ENCODE measurements around the gene ANKRD33.

The ANKRD33 gene

DNA sequence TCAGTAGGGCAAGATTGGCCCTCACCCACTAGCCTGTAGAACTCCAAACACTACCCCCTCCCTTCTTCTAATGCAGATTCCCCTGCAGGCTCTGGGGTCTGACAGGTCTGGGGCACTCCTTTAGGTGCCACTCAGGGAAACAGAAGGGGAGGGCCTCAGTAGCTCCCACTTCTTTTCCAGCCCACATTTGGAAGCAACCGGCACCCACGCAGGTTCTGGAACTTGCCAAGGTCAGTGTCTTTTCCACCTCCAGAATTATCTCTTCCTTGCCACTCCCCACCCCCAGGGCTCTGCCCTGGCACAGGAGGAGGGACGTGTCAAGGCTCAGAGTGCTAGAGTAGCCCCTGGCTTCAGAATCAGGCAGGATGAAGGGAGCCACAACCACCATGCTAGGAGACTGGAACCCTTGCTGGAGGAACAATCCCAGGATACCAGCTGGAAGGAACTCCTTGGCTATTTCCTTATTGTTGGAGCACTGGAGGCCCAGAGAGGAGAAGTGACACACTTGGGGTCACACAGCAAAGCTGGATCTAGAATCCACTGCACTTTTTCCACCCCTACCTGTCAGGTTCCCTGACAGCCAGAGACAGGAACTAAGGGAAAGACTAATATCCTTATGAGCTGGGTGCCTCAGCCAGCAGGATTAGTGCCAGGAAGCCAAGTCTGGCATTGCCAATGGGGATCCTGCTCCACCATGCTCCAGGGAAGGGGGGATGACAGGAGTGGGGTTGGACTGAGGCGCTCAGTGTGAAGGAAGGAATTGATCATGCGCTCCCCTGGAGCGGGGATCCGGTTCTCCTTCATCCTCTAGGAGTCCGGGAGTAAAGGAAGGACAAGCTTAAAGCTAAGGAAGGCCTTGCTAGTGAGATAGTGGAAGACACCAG lies 37.6 kb upstream of the ANKRD33 start:
- TF ChIP-seq GATA2 (IDR thresholded peaks at IDR 0.05; ENCODE audit: low read depth, low read length) (no peak), GATA3 (IDR thresholded peaks at IDR 0.05; ENCODE audit: low read depth, low read length) (no peak)

DNA sequence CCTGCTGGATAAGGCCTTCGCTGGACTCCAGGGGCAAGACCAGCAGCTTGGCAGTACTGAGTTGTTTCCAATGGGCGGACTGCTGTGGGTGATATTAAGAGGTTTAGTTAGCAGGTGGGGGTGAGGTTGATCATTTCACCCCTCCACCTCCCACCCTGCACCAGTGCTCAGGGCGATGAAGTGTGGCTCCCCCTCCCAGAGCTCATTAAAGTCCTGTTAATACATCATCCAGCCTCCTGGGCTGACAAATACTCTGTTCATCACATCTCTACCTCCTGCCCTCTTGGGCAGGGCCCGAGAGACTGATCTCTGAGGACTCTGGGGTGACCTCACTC lies 37.0 kb upstream of the ANKRD33 start:
- TF ChIP-seq GATA2 (IDR thresholded peaks at IDR 0.05; ENCODE audit: low read depth, low read length) (no peak), GATA3 (IDR thresholded peaks at IDR 0.05; ENCODE audit: low read depth, low read length) (no peak)

DNA sequence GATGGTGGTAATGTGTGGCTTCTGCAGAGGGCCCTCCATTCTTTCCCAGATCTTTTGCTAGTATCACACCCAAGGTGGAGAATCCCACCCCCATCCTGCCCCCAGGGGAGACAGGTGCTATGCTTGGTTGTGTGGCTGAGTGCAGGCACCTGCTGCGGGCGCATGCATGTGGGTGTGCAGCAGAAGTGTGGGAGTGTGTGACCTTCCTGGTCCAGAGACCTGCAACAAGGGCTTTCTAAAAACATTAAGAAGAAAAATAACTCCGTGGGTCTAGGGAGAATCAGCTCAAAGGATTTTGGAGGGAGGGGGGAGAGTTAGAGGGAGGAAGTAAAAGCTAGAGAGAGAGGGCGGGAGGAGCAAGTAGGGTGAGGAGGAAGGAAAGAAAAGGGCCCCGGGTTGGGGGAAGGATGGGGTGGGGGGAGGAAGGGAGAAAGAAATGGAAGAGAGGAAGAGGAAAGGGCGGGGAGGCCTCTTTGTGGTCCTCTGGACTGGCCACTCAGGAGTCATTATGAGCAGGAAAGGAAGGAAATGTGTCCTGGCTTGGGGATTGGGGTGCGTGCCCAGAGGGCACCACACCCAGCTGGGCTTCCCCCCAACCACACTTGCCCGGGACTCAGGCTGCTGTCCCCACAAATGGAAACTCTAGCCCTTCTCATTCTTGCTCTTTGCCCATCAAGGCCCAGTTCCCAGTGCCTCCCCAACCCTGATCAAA lies 36.3 kb upstream of the ANKRD33 start:
- TF ChIP-seq GATA3 (IDR thresholded peaks at IDR 0.05; ENCODE audit: low read depth, low read length) (no peak), GATA2 (IDR thresholded peaks at IDR 0.05; ENCODE audit: low read depth, low read length) (no peak)

DNA sequence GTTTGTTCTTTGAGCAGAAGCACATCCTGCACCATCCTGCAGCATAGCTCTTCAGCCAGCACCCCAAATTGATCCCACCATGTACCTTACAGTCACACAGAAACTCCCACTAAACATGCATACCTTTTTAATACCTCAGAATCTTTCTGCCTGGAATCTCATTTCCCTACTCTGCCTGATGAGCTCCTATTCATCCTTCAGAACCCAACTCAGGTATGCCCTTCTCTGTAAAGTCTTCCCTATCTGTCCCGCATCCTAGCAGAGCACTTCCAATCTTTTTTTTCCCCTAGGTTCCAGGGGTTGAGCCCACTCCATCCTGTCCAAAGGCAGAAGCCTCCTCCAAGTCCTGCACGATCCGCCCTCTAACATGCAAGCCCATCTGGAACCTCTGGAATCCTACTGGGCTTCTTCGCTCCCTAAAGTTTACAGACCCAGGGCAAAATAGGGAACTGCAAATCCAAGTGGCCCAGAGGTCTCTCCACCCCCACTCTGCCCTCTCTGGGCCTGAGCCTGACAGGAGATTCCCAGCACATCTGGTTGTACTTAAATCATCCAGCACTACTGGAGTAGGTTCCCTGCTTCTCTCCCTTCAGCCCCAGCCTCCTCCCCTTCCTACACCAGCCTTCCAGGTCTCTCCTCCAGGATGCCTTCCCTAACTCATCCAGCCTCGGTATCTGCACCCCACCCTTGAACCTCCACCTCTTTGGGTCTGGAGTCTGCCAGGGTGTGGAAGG lies 35.3 kb upstream of the ANKRD33 start:
- TF ChIP-seq GATA3 (IDR thresholded peaks at IDR 0.05; ENCODE audit: low read depth, low read length) (no peak), GATA2 (IDR thresholded peaks at IDR 0.05; ENCODE audit: low read depth, low read length) (no peak)

DNA sequence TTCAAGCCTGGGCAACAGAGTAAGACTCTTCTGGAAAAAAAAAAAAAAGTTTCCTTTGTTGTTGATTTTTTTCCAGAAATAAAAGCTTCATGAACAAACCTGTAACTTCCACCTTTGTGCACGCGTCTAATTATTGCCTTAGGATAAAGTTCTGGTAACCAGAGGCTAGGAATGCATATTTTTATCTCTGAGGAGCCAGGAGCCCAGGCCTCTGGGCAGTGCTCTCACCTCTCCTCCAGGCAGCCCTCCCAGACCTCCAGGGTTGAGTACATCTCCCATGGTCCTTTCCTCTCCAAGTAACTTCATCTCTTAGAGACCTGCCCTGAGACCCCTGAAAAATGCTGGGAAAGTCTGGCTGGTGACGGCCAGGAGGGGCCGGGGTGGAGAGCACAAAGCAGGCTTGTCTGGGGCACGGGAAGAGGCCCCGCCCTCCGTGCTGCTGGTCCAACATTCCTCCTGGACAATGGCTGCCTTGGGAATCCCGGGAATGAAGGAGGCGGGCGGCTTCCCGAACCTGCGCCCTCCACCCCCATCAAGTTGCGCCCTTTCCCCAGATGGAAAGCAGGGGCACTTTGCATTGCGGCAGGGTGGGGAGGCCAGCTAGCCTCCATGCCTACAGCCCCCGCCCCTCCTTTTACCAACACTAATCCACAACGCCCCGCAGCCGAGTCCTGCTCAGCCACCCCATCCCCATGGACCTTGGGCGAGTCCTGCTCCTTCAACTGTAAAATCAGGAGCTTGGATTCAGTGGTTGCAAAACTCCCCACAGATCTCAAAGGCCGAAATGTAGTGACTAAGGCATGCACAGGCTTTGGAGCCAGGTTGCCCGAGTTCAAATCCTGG lies 32.1 kb upstream of the ANKRD33 start:
- TF ChIP-seq GATA3 (IDR thresholded peaks at IDR 0.05; ENCODE audit: low read depth, low read length) = no peak
- no peak for TF ChIP-seq GATA2 (IDR thresholded peaks at IDR 0.05; ENCODE audit: low read depth, low read length)

DNA sequence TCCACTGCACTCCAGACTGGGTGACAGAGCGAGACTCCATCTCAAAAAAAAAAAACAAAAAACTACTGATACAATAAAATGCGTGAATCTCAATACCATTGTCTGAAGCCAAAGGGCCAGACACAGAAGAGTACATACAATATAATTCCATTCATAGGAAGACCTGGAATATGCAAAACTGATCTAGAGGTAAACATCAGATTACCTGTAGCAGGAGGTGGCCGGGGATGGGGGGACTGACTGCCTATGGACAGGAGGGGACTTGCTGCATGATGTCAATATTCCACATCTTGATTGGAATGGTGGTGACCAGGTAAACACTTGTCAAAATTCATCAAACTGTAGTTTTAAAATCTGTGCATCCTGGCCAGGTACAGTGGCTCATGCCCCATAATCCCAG lies 26.9 kb upstream of the ANKRD33 start:
- TF ChIP-seq GATA3 (IDR thresholded peaks at IDR 0.05; ENCODE audit: low read depth, low read length) (no peak), GATA2 (IDR thresholded peaks at IDR 0.05; ENCODE audit: low read depth, low read length) (no peak)

DNA sequence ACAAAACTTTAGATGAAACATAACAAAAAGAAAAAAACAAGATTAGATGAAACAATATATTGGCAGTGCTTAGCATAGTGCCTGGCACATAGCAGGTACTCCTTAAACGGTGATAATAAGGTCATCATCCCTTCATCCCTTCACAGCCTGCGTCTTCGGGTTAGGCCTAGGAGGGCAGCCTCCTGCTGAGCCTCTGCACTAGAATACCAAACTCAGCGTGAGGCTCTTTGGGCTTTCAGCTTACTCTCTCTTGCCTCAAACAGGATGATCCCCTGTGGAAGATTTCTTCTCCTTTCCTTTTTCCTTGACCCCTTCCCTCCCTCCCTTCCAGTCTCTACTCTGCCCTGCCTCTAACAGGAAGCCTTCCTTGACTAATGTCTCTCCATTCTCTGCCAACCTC lies 25.0 kb upstream of the ANKRD33 start:
- no peak for TF ChIP-seq GATA2 (IDR thresholded peaks at IDR 0.05; ENCODE audit: low read depth, low read length)
- TF ChIP-seq GATA3 (IDR thresholded peaks at IDR 0.05; ENCODE audit: low read depth, low read length) = no peak

DNA sequence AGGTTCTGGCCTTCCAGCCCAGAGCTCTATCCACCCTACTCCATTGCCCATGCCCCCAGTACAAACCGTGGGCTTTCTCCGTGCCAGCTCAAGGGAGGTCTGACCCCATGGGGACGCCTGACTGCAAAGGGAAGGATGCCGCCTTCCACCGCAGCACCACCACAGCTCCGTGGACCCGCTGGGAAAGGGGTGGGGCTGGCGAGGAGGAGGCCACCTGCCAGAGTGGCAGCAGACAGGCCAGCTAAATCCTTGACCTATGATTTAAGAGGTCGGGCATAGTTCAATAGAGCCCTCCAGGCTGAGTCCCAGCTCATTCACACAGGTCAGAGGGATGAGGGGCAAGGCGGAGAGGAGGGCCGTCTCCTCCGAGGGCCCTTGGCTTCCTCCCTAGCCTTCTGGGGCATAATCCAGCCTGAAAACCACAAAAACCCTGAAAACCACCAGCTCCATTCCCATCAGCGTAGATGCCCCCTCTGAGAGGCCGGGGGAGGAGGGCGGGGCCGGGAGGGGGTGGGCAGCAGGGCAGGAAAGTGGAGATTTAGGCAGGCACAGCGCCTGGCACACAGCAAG lies 24.5 kb upstream of the ANKRD33 start:
- TF ChIP-seq GATA2 (IDR thresholded peaks at IDR 0.05; ENCODE audit: low read depth, low read length) = no peak
- no peak for TF ChIP-seq GATA3 (IDR thresholded peaks at IDR 0.05; ENCODE audit: low read depth, low read length)

DNA sequence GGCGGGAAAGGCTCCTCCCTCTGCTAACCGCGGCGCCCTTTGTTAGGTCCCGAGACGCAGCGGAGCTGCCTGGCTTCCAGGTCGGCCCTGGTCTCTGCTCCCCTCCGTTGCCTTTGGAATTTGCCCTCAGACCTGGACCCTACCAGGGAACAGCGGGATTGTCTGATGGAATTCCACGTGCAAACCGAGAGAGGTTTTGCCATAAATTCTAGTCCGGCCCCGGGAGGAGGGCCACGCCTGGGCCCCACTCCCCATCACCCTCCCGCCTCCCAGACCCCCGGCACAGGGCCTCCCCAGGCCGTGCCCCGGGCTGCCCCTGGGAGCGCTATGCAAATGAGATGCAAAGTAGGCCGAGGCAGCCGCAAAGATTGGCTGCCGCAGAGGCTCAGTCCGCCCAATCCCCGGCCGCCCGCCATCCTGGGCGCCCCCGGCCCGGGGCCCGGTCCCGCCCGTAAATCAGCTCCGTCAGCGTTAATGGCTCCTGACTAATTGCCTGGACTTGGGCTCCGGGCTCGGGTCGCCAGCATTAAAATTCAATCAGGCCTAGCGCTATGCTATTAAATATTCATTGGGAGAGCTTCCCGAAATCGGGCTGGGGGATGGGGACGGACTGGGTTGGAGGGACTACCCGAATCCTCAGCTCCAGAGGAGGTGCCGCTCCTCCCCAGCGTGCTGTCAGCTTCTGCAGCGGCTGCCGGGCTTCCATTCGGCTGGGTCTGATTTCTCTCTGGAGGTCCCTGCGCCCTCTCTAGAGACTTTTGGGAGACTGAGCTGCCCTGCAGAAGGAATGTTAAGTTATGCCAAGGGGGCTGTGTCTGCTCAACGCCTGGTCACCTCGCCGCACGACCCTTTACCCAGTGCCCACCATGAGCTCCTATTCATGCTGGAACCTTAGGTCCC lies 23.7 kb upstream of the ANKRD33 start:
- no peak for TF ChIP-seq GATA2 (IDR thresholded peaks at IDR 0.05; ENCODE audit: low read depth, low read length)
- no peak for TF ChIP-seq GATA3 (IDR thresholded peaks at IDR 0.05; ENCODE audit: low read depth, low read length)

DNA sequence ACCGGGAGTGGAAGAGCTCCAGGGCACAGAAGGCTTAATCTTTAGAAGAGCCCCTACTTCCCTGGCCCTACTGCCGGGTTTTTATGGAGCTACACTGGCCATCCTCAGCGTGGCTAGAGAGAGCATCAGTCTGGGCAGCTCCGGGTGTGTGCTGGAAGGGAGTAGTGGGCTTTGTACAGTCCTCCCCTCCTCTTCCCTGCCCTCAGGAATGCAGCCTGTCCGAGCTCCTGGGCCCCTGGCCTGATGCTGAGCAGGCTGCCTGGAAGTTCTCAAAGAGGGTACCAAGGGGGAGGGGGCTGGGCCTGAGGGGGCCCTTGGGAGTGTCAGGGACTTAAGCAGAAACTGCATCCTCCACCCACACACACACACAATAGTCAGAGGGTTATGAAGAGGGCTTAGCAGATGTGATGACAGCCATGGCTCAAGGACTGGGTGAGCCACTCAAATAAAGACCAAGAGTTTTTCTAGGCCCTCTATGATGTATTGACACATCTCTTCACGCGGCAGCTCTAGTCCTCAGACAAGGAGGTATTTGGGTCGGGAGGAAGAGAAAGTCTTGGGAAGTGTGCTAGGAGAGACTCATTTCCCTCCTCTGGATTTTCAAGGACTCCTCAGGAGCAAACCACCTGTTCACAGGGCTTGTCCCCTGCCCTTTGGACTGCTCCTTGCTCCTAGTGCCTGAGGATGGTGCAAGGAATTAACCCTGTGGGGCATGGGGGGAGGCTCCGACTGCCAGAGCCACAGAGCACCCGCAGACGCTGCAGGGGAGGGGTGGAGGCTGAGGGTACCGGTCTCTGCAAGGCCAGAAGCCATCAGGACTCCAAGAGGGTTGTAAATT lies 22.9 kb upstream of the ANKRD33 start:
- TF ChIP-seq GATA3 (IDR thresholded peaks at IDR 0.05; ENCODE audit: low read depth, low read length) = no peak
- TF ChIP-seq GATA2 (IDR thresholded peaks at IDR 0.05; ENCODE audit: low read depth, low read length) = no peak

DNA sequence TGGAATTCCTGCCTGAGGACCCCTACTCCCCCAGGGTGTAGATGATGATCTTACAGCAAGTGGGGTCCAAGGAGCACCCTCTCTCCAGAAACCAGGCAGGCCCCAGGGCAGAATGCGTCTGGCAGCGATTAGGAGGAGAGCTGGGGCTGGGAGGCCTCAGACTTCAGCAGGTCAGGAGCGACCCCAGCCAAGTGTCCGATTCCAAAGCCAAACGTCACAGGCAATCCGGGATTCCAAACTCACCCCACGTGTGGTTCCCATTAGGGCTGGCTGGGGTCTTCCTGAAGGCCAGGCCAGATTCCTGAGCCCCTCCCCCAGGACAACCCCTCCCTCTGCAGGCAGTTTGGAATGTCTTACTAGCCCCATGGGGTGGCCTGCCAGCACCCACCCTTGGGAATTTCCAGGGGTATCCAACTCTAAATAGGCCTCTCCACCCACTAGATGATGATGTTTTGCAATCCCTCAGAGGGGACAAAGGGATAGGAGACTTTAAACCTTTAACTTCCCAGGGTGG lies 22.1 kb upstream of the ANKRD33 start:
- TF ChIP-seq GATA2 (IDR thresholded peaks at IDR 0.05; ENCODE audit: low read depth, low read length) = no peak
